ENCODE results near the gene TNFRSF13B.
A peak's percentile ranks its signal among the peaks of the same experiment; 100 is the strongest.
"Not testable (repeated sequence)": the region's sequence is repeated elsewhere in the genome, so short reads cannot be mapped to it uniquely, and the experiment has no call there.

The TNFRSF13B gene

GRCh38 chr17:16973043-16973442, 1.1 kb upstream of the TNFRSF13B start:
- peak in 1 of 42 donors; percentile 18 for DNase-seq
- intact Hi-C loops (cut with DNase I) = not testable (repeated sequence)

DNA sequence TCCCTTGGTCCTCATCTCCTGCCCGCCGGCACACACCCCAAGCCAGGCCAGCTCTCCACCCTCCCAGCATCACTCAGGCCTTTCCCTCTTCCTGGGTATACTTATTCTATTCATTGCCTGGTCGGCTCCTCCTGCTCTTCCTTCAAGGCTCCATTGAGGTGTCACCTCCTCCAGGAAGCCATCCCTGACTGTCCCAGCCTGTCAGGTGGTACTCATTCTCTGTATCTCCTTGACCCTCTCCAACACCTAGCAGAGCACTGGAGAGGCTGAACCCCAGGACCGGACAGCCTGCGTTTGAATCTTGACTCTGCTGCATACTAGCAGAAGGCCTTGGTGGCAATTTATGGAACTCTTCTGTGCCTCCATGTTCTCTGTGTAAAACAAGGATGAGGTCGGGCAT, 428 bp upstream of the TNFRSF13B start:
- intact Hi-C loops (cut with DNase I) = no loop called here
- DNase-seq = peak in 1 of 42 donors; percentile 12

GRCh38 chr17:16969931-16970906, 1.7 kb downstream of the TNFRSF13B start:
- intact Hi-C loops (cut with DNase I) = no loop called here
- DNase-seq = peak in 1 of 42 donors; percentile 32

DNA sequence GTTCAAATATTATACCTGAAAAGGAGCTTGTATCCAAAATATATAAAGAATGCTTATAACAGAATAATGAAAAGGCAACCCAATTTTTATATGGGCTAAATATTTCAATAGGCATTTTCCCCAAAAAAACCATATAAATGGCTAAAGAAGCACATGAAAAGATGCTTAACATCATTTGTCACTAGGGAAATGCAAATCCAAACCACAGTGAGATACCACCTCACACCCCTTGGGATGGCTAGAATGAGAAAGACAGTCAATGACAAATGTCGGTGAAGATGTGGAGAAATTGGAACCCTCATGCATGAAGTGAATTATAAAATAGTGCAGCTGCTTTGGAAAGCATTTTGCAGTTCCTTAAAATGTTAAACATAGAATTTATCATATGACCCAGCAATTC, 3.1 kb downstream of the TNFRSF13B start:
- no peak for DNase-seq
- intact Hi-C loops (cut with DNase I) = no loop called here

DNA sequence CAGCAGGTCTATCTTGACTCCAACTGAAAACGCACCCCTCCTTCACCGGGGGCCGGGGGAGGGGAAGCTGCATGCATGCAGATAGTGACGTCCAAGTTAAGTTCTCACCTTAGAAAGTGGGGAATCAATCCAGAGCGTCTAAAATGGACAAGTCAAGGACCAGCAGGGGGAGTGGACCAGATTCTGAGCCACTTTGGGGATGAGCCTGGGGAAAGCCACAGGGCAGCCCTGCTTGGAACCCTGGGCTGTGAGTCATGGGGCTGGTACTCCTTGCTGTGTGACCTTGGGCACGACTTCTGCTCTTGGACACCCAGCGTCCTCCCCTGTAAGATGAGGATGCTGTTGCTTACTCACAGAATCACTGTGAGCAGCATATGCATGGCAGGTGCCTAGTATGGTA, 9.1 kb downstream of the TNFRSF13B start:
- intact Hi-C loops (cut with DNase I) = no loop called here
- peak in 3 of 42 donors; percentile 2 to 30 (median 10) for DNase-seq

- intact Hi-C loops (cut with DNase I) = no loop called here
- peak in 1 of 42 donors; percentile 5 for DNase-seq
These were observed 10.1 kb downstream of the TNFRSF13B start for GRCh38 chr17:16961792-16962191.

- DNase-seq; intact Hi-C loops (cut with DNase I): not testable (repeated sequence)
These were observed 10.9 kb downstream of the TNFRSF13B start for GRCh38 chr17:16961022-16961421.

GRCh38 chr17:16955011-16955410, 16.9 kb downstream of the TNFRSF13B start:
- intact Hi-C loops (cut with DNase I) = not testable (repeated sequence)
- peak in 8 of 42 donors; percentile 9 to 42 (median 16) for DNase-seq

DNA sequence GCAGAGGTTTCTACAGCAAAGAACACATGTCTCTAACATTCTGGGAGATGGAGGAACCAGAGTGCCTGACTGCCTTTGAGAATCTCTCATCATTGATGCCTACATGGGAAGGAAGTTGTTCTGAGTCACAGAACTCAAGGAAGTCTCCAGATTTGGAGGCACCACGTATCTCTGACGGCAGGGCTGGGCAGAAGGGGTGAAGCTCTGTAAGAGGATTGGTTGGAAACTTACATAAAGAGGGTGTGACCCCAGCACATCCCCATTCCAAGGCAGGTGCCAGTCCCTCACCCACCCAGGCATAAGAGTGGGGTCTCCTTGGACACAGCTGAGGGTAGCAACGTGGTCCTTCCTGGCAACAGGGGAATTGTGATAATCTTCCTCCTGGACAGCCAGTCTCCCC, 17.4 kb downstream of the TNFRSF13B start:
- intact Hi-C loops (cut with DNase I) = no loop called here
- peak in 5 of 42 donors; percentile 4 to 35 (median 13) for DNase-seq

DNA sequence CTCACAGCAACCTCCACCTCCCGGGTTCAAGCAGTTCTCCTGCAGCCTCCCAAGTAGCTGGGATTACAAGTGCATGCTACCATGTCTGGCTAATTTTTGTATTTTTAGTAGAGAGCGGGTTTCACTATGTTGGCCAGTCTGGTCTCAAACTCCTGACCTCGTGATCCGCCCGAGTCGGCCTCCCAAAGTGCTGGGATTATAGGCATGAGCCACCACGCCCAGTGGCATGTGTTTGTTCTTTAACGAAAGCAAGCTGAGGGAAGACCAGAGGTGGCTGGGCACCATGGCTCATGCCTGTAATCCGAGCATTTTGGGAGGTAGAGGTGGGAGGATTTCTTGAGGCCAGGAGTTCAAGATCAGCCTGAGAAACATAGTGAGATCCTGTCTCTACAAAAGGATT, 18.1 kb downstream of the TNFRSF13B start:
- intact Hi-C loops (cut with DNase I) = no loop called here
- DNase-seq = peak in 6 of 42 donors; percentile 0 to 34 (median 10)

DNA sequence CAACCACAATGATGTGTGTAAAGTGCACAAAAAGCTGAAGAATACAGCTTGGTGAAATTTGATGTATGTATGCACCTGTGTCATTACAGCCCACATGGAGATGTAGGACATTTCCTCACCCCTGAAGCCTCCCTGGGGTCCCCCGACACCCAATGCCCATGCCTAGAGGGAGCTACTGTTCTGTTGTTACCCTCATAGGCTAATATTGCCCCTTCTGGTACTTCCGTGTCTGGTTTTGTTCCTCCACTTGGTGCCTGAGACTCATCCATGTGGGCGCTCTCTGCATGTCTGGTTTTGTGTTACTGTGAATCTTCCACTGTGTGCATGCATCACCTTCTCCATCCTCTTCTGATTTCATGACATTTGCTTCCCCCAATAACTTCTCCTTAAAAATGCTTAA, 18.6 kb downstream of the TNFRSF13B start:
- peak in 6 of 42 donors; percentile 2 to 33 (median 10) for DNase-seq

GRCh38 chr17:16952401-16952800, 19.5 kb downstream of the TNFRSF13B start:
- intact Hi-C loops (cut with DNase I) = no loop called here
- peak in 9 of 42 donors; percentile 1 to 42 (median 14) for DNase-seq

More for the DNA sequence above, 18.6 kb downstream of the TNFRSF13B start:
- intact Hi-C loops (cut with DNase I) = no loop called here

GRCh38 chr17:16950488-16950887, 21.4 kb downstream of the TNFRSF13B start:
- intact Hi-C loops (cut with DNase I) = no loop called here
- peak in 11 of 42 donors; percentile 0 to 22 (median 10) for DNase-seq

GRCh38 chr17:16948587-16949376, 23.1 kb downstream of the TNFRSF13B start:
- peak in 10 of 42 donors; percentile 1 to 21 (median 6) for DNase-seq
- intact Hi-C loops (cut with DNase I) = loop anchor here (10.0 kb wide), 1 partner anchor 46 kb away; no protein-coding TSS in a partner anchor

GRCh38 chr17:16947470-16947869, 24.4 kb downstream of the TNFRSF13B start:
- intact Hi-C loops (cut with DNase I) = loop anchor here (10.0 kb wide), 1 partner anchor 47 kb away; no protein-coding TSS in a partner anchor
- DNase-seq = peak in 6 of 42 donors; percentile 4 to 68 (median 15)

DNA sequence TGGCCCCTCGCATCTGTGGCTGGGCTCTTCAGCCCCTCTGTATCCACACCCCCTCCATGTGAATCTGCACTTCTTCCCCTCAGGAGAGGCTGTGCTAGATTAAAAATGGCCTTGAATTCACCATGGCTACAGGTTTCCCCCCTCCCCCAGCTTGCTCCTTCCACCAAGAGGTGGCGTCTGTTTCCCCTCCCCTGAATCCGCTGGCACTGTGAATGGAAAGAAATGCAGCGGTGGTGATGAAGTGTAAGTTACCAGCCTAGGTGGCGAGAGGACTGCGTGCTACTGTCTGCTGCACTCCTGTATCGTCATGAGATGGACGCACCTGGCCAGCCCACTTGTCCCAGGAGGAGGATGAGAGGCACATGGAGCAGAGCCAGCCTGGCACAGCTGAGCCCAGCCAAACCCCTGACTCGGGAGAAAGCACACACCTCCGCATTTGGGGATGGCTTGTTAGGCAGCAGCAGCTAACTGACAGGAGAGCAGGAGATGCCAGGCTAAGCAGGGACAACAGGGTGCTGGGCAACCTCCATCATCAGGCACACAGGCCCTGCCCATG, 26.2 kb downstream of the TNFRSF13B start:
- peak in 14 of 42 donors; percentile 2 to 37 (median 14) for DNase-seq
- intact Hi-C loops (cut with DNase I) = loop anchor here (10.0 kb wide), 1 partner anchor 49 kb away; no protein-coding TSS in a partner anchor

DNA sequence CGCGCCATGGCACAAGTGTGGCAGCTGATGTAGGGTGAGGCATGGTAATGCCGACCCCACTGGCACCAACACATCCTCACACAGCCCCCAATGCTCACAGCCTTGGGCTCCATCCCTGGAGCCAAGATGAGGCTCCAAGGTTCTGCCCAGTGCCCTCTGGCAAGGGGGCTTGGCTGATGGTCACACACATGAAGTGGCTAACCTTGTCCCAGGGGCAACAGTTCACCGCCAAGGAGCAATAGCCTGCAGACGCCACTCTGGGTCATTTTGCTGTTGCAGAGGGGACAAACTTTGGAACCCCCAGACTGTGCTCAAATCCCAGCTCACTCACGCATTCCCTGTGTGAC, 26.8 kb downstream of the TNFRSF13B start:
- intact Hi-C loops (cut with DNase I) = loop anchor here (10.0 kb wide), 1 partner anchor 50 kb away; no protein-coding TSS in a partner anchor
- peak in 14 of 42 donors; percentile 0 to 38 (median 8) for DNase-seq

GRCh38 chr17:16944334-16945135, 27.4 kb downstream of the TNFRSF13B start:
- peak in 16 of 42 donors; percentile 1 to 41 (median 12) for DNase-seq
- intact Hi-C loops (cut with DNase I) = loop anchor here (10.0 kb wide), 1 partner anchor 50 kb away; no protein-coding TSS in a partner anchor

All from head of caudate nucleus (tissue), 42 donors.